ENCODE results near the gene RBFOX1. TPM values are rescaled to one million over a fixed set of nuclear protein-coding genes. Genes with fewer than 3 reads are reported as not detected.

RBFOX1 gene
- total RNA-seq, 1 experiment from 2014 or later: not detected

- no peak for TF ChIP-seq SP1 (IDR thresholded peaks at IDR 0.05; ENCODE audit: low read depth)
- TF ChIP-seq FOSL1 (IDR thresholded peaks at IDR 0.05; ENCODE audit: low read depth): no peak
These were observed 93.5 kb downstream of the RBFOX1 start (continued) for GRCh38 chr16:7426161-7426560.

- Histone ChIP-seq H3K9me2 (ENCODE audit: insufficient read depth) (no peaks in the 10 kb centered on the region), H3K9ac (ENCODE audit: low read length) (no peak overlapping the region), H3K9me3 (ENCODE audit: control insufficient read depth in 1 of 2, insufficient read depth in 1 of 2, low read depth in 1 of 2, low read length in 2 of 2) (peaks cover 0 to 15% of the 10 kb centered on the region in 2 experiments; a peak in 2 of 4 replicates), H3K4me1 (ENCODE audit: control insufficient read depth in 1 of 2, insufficient read depth in 2 of 2, low read length in 2 of 2) (no peaks in the 10 kb centered on the region), H3K4me3 (replicated peaks in 1 of 2; ENCODE audit: low read depth in 1 of 2, low read length in 2 of 2) (no peak overlapping the region), H4K20me1 (ENCODE audit: insufficient read depth) (no peaks in the 10 kb centered on the region), H3K4me2 (ENCODE audit: low read length) (no peak overlapping the region), H3K27ac (ENCODE audit: low read depth, low read length) (no peak overlapping the region), H3K79me2 (ENCODE audit: insufficient read depth, low read length) (no peaks in the 10 kb centered on the region), H2AFZ (ENCODE audit: low read depth, low read length, poor library complexity, severe bottlenecking) (no peak overlapping the region), H3K36me3 (ENCODE audit: control insufficient read depth in 1 of 2, insufficient read depth in 2 of 2, low read length in 2 of 2) (no peaks in the 10 kb centered on the region), H3K27me3 (ENCODE audit: insufficient read depth, low read length) (no peaks in the 10 kb centered on the region)
- DNase-seq (ENCODE audit: low read depth, low spot score) (no peak), ATAC-seq (no peak)
- ChIA-PET CTCF (no interaction called here), RAD21 (ENCODE audit: low non-redundant PET in 1 of 2, low total read pairs in 2 of 2, uncharacterized antibody in 2 of 2, unreplicated experiment in 2 of 2) (no interaction called here), POLR2A (no interaction called here)
- no peak for TF ChIP-seq EGR1 (IDR thresholded peaks at IDR 0.05; ENCODE audit: low read depth)
- TF ChIP-seq REST (IDR thresholded peaks at IDR 0.05; ENCODE audit: low read depth): no peak
- no peak for TF ChIP-seq ZNF274 (IDR thresholded peaks at IDR 0.05; ENCODE audit: low read depth, low read length)
- TF ChIP-seq MAX (IDR thresholded peaks at IDR 0.05): no peak
- no peak for TF ChIP-seq ELF1 (IDR thresholded peaks at IDR 0.05; ENCODE audit: borderline replicate concordance, low read depth)
- no peak for TF ChIP-seq JUND (IDR thresholded peaks at IDR 0.05)
- no peak for TF ChIP-seq TCF7L2 (IDR thresholded peaks at IDR 0.05; ENCODE audit: borderline replicate concordance, extremely low read depth, insufficient read depth, insufficient read length)
- TF ChIP-seq SIN3A (IDR thresholded peaks at IDR 0.05; ENCODE audit: low read depth): no peak
- no peak for TF ChIP-seq FOSL1 (IDR thresholded peaks at IDR 0.05; ENCODE audit: low read depth)
- no peak for TF ChIP-seq RAD21 (IDR thresholded peaks at IDR 0.05; ENCODE audit: low read depth)
- no peak for TF ChIP-seq SRF (IDR thresholded peaks at IDR 0.05; ENCODE audit: low read depth)
- TF ChIP-seq SP1 (IDR thresholded peaks at IDR 0.05; ENCODE audit: low read depth): no peak
- TF ChIP-seq YY1 (IDR thresholded peaks at IDR 0.05; ENCODE audit: extremely low read depth, insufficient replicate concordance, low read depth, low read length): no peak
- TF ChIP-seq EZH2phosphoT487 (IDR thresholded peaks at IDR 0.05; ENCODE audit: borderline replicate concordance): no peak
- TF ChIP-seq POLR2AphosphoS5 (IDR thresholded peaks at IDR 0.05; ENCODE audit: low read depth, low read length): no peak
- no peak for TF ChIP-seq CTCF (IDR thresholded peaks at IDR 0.05 in 2 of 3, conservative IDR thresholded peaks at IDR 0.05 in 1 of 3; ENCODE audit: borderline replicate concordance in 1 of 3, insufficient read depth in 1 of 3, low read depth in 2 of 3, low read length in 2 of 3)
- BruUV-seq (replicated peaks): no TSS peak
- intact Hi-C loops (cut with micrococcal nuclease): no loop called here
These were observed 99.1 kb downstream of the RBFOX1 start for GRCh38 chr16:7431723-7432122.
